Measurements from ENCODE around the gene ELK1.
"Not testable (repeated sequence)": the region's sequence is repeated elsewhere in the genome, so short reads cannot be mapped to it uniquely, and the experiment has no call there.

Gene ELK1

DNA sequence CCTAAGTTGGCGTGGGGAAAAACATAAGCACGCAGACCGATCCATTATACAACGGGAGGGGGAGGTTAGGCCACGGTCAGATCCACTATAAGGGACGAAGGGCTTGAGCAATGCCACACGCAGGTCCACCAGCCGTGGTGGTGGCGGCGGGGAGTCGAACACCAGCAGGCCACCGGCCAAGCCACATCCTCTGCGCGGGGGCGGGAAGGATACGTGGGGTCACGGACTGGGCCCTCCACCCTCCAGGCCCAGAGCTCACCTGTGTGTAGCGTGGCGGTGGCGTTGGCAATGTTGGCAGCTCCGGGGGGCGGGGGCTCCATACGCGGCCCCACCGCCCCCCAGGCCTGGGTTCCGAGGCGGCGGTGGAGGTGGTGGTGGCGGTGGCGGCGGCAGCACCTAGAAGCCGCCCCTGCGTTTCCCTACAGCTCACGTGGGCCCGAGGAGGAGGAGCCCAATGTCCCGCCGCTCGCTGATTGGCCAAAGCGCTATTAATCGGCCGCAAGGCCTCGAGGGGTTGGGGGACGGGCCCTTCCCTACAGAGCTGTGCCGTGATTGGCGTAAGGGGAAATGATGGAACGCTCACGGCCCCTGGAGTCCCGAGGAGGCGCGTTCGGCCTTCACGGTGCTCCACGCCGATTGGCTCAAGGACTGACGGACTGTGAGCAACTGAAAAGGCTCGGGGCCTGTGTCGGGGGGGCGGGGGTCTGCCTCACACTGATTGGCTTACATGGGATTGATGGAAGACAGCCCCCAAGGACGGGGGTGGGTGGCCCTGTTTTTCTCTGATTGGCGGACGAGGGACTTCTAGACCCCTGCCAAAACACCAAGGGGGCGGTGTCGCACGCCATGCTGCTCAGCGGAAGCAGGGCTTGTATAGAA is at the start of gene ELK1:
Gene ELK1, minus strand, starts transcription at position 400 of the 879 bp plus-strand sequence. CDS start 9,122 bp downstream, outside the sequence.
- peak; percentile 88 to 93 for DNase-seq

DNA sequence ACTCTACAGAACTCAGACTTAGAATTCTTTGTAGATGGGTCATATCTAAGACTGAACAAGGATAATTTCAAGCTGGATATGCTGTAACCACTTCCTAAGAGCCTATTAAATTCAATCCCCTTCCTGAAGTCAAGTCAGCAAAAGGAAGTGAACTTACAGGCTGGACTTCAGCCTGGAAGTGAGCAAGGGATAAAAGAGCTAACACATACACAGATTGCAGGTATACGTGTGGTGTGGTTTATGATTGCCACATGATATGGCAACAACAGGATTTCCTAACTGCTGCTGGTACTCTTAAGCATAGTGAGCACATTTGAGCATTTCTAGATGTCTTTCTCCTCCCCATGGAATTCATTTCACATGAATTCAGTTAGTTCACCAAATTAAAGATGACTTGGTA is 46.8 kb upstream of the ELK1 start:
- DNase-seq: no peak

DNA sequence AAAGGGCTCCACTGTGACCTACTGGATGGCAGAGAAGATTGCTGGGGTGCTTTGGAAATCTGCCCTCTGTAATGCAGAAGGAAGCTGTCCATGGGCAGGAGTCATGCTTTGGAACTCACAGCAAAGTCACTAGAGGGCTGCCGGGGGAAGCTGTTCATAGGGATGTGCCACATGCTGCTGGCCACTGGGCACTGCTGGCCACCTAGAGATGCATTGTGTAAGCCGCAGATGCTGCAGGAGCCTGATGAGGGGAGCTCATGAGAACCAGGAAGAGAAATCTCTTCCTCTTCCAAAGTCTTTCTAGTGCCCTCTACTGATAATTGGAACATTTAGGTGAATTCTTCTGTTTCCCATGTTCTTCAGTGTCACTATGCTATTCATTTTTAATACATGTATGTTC is 39.8 kb upstream of the ELK1 start:
- DNase-seq: peak in 1 of 2 donors; percentile 1

DNA sequence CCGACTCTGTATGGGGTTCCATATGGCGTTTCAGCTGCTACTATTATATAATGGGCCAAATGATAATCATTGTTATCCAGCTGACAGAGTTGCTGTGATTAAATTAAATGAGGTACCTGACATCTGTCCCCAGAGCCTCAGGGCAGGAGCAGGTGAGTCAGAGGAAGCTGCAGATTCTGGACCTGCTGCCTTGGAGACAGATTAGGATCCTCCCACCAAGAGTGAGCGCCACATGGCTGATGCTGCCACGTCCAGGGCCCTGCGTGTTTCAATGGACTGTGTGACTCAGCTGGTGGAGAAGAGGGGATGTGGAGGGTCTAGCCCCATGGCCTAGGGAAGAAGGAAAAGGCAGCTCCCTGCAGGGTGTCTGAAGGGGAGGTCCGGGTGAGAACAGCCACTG is 36.9 kb upstream of the ELK1 start:
- DNase-seq: no peak

- DNase-seq: peak; percentile 3 to 13
Measured at GRCh38 chrX:47683829-47684205, 33.5 kb upstream of the ELK1 start.

DNA sequence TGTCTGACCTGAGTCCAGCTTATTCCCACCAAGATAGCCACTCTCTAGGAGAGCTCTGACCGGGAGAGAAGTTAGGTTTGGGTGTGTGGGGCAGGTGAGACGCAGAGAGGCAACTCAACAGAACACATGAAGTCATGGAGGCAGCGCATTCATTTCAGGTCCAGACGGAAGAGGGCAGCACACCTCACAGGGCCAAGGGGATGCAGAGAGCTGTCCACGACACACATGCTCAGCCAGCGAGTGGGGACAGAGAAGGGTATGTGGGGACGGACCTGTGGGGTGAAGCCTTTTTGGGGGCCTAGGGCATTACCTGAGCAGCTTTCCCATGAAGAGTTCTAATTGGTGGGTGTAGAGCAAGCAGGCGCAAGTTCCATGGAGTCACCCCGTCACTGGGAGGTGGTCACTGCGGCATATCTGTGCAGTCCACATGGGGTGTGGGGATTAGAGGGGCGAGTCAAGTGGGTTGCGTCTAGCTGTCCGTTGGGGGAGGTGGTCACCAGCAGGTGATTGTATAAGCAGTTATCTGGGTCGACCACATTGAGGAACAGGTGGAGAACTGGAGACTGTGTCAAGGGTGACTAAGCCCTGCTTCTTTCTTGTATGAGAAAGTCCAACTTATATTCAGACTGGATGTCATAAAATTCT is 32.9 kb upstream of the ELK1 start:
- no peak for DNase-seq

GRCh38 chrX:47675959-47676859 is 25.8 kb upstream of the ELK1 start:
- peak; percentile 35 to 52 for DNase-seq

- DNase-seq: no peak
Measured at GRCh38 chrX:47674776-47675175, 24.4 kb upstream of the ELK1 start.

DNA sequence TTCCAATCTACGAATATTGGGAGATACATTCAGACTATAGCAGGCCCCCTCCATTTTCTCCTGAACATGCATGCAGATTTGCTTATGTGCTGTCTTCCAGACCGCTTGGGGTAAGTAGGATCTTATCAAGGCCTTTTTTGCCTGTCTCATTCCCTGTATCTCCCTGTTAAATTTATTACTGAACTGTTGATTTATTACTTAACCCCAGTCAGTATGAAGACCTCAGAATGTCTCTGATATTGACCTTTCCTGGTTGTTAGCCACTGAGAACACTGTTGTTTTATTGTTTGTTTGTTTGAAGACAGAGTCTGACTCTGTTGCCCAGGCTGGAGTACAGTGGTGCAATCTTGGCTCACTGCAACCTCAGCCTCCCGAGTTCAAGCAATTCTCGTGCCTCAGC is 15.4 kb upstream of the ELK1 start:
- DNase-seq: not testable (repeated sequence)

DNA sequence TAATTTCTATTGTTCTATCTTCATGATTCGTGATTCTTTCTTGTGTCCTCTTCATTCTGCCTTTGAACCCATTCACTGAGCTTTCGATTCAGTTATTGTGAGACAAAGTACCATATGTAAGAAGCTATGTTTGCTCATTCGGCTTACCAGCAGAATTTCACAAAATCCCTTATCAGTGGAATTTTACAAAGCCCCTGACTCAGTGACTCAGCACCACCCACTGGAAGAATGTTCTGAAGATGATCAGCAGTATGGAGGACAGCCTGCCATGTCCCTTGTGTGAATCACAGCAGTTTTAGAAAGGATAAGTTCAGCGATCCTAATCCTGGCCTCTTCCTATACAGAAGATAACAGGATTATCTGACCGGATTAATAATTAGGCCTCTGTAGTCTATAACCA is 14.4 kb upstream of the ELK1 start:
- peak in 1 of 2 donors; percentile 9 for DNase-seq

- peak; percentile 70 to 91 for DNase-seq
Measured at GRCh38 chrX:47662144-47662657, 11.8 kb upstream of the ELK1 start.

DNA sequence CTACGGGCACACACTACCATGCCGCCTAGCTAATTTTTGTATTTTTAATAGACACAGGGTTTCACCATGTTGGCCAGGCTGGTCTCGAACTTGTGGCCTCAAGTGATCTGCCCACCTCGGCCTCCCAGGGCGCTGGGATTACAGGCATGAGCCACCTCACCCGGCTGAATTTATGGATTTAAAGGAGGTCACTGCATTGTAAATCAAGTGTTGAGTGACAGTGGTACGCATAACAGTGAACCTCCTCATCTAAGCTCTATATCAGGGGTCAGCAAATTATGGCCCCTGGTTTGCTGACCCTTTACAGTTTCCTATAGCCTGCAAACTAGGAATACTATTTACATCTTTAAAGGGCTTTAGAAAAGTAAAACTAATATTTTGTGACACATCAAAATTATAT is 11.2 kb upstream of the ELK1 start:
- no peak for DNase-seq

DNA sequence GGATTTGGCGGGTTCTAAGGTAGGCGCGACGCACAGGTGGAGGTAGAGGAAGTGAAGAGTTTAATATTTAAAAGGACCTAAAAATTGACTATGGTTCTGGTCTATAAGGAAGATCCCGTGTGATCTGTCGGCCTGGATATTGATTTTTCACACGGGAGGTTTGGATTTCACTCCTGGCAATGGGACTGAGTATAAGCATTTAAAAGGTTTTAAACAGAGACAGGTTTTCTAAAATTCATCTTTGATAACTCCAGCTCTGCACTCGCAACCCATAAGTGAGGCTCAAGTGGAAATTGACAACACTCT is 9.0 kb upstream of the ELK1 start:
- DNase-seq: no peak

GRCh38 chrX:47658684-47659420 is 8.5 kb upstream of the ELK1 start, which contains the start of gene UXT:
UXT (minus strand) TSS chrX:47659180; CDS start chrX:47658927, 253 bp downstream.
- peak; percentile 84 to 91 for DNase-seq

- peak in 1 of 2 donors; percentile 91 for DNase-seq
Measured at GRCh38 chrX:47658301-47658683, 7.9 kb upstream of the ELK1 start.

GRCh38 chrX:47651043-47651905 is 911 bp upstream of the ELK1 start:
- DNase-seq: no peak

DNA sequence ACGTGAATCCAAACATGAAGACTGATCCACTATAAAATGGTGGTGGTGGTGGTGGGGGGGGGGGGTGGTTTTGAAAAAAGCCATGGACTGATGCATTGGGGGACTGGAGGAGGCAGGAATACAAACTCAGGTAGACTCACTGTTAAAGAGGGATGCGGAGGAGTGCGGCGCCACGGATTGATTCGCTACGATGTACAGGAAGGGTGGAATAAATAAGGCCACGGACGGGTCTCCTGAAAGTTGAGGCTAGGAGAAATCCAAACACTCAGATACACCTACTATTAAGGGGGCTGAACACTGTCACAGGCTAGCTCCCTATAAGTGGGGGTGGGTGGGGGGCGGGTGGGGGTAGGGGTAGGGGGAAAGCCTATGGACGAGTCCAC is 591 bp downstream of the ELK1 start:
- DNase-seq: no peak

GRCh38 chrX:47649271-47649670 is 1.1 kb downstream of the ELK1 start:
- no peak for DNase-seq

DNA sequence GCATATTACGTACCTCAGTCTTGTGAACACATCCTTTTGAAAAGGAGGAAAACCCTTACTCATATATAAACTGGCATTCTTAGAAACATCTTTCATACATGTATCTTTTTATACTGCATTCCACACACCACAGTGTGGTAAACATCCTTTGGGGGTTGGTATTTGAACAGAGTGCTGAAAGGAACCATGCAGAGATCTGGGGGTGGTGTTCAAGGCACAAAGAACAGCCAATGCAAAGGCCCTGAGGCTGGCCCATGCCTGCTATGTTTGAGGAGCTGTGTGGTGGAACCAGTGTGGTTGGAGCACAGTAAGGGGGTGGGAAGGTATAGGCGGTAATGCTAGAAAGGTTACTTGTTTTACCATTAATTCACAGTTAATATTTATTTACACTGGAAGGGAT is 2.0 kb downstream of the ELK1 start:
- no peak for DNase-seq

GRCh38 chrX:47646636-47647035 is 3.7 kb downstream of the ELK1 start:
- no peak for DNase-seq

DNA sequence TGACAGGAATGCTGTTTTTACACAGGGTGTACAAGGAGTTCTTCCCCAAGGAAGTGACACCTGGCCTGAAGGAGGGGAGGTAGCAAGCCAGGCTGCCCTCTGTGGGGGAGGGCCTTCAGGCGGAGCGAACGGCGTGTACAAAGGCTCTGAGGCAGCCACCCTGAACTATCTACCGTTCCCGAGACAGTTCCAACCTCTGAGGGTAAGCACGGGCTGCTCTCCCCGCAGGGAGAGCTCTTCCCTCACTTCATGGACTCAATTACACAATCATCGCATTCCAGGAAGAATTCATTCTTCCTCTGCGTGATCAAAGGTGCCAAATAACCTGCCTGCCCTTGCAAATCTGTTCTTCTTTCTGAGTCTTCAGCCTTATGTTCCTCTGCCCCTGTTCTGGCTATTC is 4.8 kb downstream of the ELK1 start:
- no peak for DNase-seq
